Astrocyte of the cerebellum (primary cell): ENCODE data around the gene SPATA16.

Experiments
- DNase-seq: peaks from one replicate; pipeline ENCODE4 v3.0.0-alpha.2; 2011; ENCODE audit warnings: low read depth
- H3K4me3 ChIP-seq: 2 replicates; pipeline ENCODE4 v1.5.1; 2011; ENCODE audit warnings: mild to moderate bottlenecking, low read depth, low read length, moderate library complexity
- in situ Hi-C: cut with HindIII; loops from 2 replicates; pipeline ENCODE4 v1.10.0; 2017; ENCODE audit warnings: low sequenced_read_pairs
- TF ChIP-seq, protein P1 (sequence below): IDR thresholded peaks from 2 replicates; pipeline ENCODE4 v1.5.1; 2012; ENCODE audit warnings: low read length, low read depth, moderate library complexity, mild to moderate bottlenecking; ENCODE audit errors: missing control alignments

SPATA16 gene

DNA sequence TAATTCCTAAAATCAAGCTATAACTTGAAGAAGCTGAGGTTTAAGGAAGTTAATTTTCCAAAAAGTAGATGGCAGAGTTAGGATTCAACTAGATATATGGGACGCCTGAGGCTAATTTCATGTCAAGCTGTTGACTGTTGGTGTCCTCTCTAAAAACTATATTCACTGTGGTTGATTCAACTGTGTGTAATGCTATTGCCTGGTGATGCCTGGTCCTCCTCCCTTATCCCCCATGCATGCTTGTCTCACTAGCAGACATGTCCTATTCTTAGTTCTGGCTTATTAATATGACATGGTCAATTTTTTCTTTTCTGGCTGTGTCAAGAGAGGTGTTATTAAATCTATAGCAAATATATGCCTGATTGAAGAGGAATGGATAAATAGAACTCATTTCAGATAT lies 156.1 kb downstream of the SPATA16 start:
- TF ChIP-seq, protein P1, sequence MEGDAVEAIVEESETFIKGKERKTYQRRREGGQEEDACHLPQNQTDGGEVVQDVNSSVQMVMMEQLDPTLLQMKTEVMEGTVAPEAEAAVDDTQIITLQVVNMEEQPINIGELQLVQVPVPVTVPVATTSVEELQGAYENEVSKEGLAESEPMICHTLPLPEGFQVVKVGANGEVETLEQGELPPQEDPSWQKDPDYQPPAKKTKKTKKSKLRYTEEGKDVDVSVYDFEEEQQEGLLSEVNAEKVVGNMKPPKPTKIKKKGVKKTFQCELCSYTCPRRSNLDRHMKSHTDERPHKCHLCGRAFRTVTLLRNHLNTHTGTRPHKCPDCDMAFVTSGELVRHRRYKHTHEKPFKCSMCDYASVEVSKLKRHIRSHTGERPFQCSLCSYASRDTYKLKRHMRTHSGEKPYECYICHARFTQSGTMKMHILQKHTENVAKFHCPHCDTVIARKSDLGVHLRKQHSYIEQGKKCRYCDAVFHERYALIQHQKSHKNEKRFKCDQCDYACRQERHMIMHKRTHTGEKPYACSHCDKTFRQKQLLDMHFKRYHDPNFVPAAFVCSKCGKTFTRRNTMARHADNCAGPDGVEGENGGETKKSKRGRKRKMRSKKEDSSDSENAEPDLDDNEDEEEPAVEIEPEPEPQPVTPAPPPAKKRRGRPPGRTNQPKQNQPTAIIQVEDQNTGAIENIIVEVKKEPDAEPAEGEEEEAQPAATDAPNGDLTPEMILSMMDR: no peak
- in situ Hi-C loops: no loop called here
- H3K4me3 ChIP-seq: no peak overlapping the region
- no peak for DNase-seq

DNA sequence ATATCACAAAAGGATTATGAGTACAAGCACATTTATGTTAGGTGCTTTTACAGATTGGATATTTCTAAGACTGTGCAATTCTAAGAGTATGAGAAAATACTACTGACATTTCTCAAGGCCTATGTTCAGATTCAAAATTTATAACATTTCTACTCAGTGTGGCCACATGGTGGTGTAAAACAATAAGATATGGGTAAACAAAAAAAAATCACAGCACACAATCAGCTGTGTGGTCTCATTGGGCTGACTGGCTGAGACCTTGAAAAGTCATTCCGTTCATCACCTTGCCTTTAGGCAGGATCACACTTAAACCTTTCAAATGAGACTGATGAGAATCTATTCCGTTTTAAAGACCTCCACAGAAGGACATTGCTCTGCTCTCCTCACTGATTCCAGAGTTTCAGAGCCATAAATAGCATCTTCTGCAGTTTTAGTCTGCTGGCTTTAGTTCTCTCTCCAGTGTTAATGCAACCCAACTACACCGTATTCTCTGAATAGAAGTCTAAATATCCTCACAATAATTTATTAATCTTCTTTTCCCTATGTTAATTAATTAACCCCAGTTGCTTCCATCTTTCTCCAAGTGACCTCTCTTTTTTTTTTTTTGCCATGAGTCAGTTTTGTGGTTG lies 158.2 kb downstream of the SPATA16 start:
- in situ Hi-C loops: no loop called here
- no peak overlapping the region for H3K4me3 ChIP-seq
- TF ChIP-seq, protein P1: no peak
- no peak for DNase-seq

GRCh38 chr3:172981407-172981983 lies 159.5 kb downstream of the SPATA16 start:
- TF ChIP-seq, protein P1: no peak
- H3K4me3 ChIP-seq: no peak overlapping the region
- DNase-seq: no peak
- in situ Hi-C loops: no loop called here

DNA sequence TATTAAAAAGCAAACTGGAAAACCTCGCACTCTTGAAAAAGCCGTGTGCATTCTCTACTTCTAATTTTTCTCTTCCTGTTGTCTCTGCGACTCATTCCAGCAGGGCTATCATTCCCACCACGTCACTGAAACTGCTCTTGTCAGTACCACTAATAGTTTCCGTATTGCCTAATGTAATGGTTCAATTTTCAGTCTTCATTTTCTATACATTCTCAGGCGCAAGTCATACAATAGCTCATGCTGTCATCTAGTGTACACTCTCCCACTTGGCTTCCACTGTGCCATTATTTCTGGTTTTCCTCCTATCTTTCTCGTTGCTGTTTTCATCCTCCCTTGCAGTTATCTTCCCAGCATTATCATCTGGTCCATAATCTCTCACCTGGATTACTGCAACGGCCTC lies 160.2 kb downstream of the SPATA16 start:
- in situ Hi-C loops: no loop called here
- TF ChIP-seq, protein P1: no peak
- H3K4me3 ChIP-seq: no peak overlapping the region
- no peak for DNase-seq

DNA sequence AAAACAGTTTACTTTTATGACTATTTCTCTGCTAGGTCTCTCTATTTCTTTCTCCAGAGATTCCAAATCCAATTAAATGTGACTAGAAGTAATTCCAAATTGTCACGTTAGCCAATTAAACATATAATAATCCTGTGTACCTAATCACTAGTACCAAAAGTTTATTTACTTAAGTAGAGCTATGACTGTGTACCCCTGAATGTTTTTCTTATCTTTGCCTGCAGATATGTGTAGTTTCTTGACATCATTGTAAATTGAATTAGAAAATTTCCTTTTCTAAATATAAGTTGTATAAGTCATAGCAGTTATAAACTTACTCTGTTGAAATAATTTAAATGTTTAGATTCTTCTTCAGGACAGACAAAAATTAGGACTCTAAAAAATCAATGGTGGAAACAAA lies 163.3 kb downstream of the SPATA16 start:
- no peak overlapping the region for H3K4me3 ChIP-seq
- no peak for DNase-seq
- TF ChIP-seq, protein P1: no peak
- in situ Hi-C loops: no loop called here

- TF ChIP-seq, protein P1: no peak
- no peak overlapping the region for H3K4me3 ChIP-seq
- in situ Hi-C loops: no loop called here
- DNase-seq: no peak
These were observed 166.1 kb downstream of the SPATA16 start for GRCh38 chr3:172974969-172975368.
